Gastrocnemius medialis (tissue), 4 donors: ENCODE data around the gene CHST14. TPM values are rescaled to one million over a fixed set of nuclear protein-coding genes. Genes with fewer than 3 reads are reported as not detected.

Experiments
- ATAC-seq, 2 donors: fragments of 150-250 bp; one replicate each; pipeline ENCODE4 v1.9.1; 2016
- DNase-seq, 2 donors: peaks; one replicate each; pipeline ENCODE4 v3.0.0-alpha.2; 2019
- H3K27ac ChIP-seq, 4 donors: fragments of 200-600 bp; sonication (generic); 1 replicate in 1 of 4; 2 replicates in 3 of 4; pipeline ENCODE4 v1.5.1; 2016 to 2018; ENCODE audit warnings: mild to moderate bottlenecking in 2 of 4, moderate library complexity in 1 of 4
- H3K27me3 ChIP-seq, 3 donors: fragments of 200-600 bp; sonication (generic) in 2 of 3; 1 replicate in 1 of 3; 2 replicates in 2 of 3; pipeline versions ENCODE4 v1.5.1 to v1.6.0; 2016 to 2019; ENCODE audit warnings: mild to moderate bottlenecking in 1 of 3, moderate library complexity in 1 of 3
- H3K36me3 ChIP-seq, 2 donors: fragments of 200-600 bp; sonication (generic) in 1 of 2; one replicate each; pipeline ENCODE4 v1.5.1; 2017 to 2018
- H3K4me1 ChIP-seq, 2 donors: fragments of 200-600 bp; sonication (generic) in 1 of 2; one replicate each; pipeline ENCODE4 v1.5.1; 2016 to 2017; ENCODE audit warnings: mild to moderate bottlenecking in 2 of 2
- H3K4me3 ChIP-seq, 4 donors: fragments of 200-600 bp; sonication (generic) in 3 of 4; 1 replicate in 1 of 4; 2 replicates in 3 of 4; pipeline ENCODE4 v1.5.1; 2016 to 2019; ENCODE audit warnings: mild to moderate bottlenecking in 2 of 4
- H3K9me3 ChIP-seq, 3 donors: fragments of 200-600 bp; sonication (generic) in 2 of 3; 1 replicate in 1 of 3; 2 replicates in 2 of 3; pipeline ENCODE4 v1.5.1; 2016 to 2019
- CTCF ChIP-seq, 5 experiments: fragments of 450-650 bp in 3 of 5; fragments of 200-600 bp in 2 of 5; sonication (generic) in 2 of 5; IDR thresholded peaks in 4 of 5; conservative IDR thresholded peaks in 1 of 5; 1 replicate in 4 of 5; 2 replicates in 1 of 5; pipeline ENCODE4 v1.5.1; 2016 to 2019; ENCODE audit warnings: antibody characterized with exemption in 5 of 5, mild to moderate bottlenecking in 3 of 5, moderate library complexity in 3 of 5
- POLR2A ChIP-seq, 2 donors: fragments of 450-650 bp; IDR thresholded peaks; one replicate each; pipeline ENCODE4 v1.6.1; 2017; ENCODE audit warnings: antibody characterized with exemption in 2 of 2, mild to moderate bottlenecking in 2 of 2, moderate library complexity in 2 of 2
- in situ Hi-C, 4 donors: fragments of 200-750 bp; cut with MboI; loops; one replicate each; pipeline versions ENCODE4 v1.15.0 to v1.8.0; 2017; ENCODE audit warnings: low sequenced_read_pairs in 4 of 4
- intact Hi-C: fragments of 100-400 bp; cut with DNase I; formaldehyde crosslinking; loops from one replicate; pipeline ENCODE4 v1.15.1; 2023; ENCODE audit warnings: low total_unique reads
- total RNA-seq, 4 donors: library from RNA; depleted of rRNA; stranded (reverse); fragments of >200 nt; gene quantifications; one replicate each; pipeline versions ENCODE4 v1.1.0 to v1.2.3, GENCODE V29; 2016

CHST14 gene
- total RNA-seq, 4 donors from 2014 or later = 3.0 to 5.2 (median 3.9) TPM

DNA sequence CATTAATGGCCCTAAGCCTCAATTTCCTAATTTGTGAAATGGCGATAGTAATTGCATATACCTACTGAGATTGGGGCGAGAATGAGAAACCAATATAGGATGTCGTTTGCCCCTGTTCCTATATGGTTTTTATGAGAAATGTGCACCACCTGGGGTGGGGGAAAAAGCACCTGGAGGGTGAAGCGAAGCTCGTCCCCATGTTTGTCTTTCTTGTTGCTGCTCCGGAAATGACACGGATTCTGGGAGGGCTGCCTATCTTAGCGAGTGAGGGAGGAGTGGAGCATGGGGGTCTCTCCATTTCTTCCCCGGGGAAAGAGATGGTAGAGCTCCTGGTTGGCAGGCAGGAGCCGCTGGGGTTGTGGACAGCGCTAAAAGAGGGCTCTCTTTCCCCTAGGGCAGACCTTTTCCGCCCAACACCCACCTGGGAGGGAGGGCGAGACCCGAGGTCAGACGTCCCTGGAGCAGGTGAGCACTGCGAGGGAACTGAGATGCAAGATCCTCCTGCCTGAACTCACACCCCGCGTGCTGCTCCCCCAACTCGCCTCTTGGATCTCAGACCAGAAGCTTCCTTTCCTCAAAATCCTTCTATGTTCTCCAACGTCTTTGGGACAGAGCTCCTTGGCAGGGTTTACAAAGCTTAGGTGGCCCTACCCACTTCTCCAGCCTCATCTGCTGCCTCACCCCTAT, 35.6 kb upstream of the CHST14 start:
- ATAC-seq (no peak), DNase-seq (no peak)
- H3K4me1 ChIP-seq = peaks cover 6 to 17% of the 10 kb centered on the region in 2 donors
- in situ Hi-C loops = no loop called here
- no peak for TF ChIP-seq POLR2A (IDR thresholded peaks at IDR 0.05)
- no peak for TF ChIP-seq CTCF (IDR thresholded peaks at IDR 0.05 in 4 of 5, conservative IDR thresholded peaks at IDR 0.05 in 1 of 5)
- H3K27me3 ChIP-seq = peaks cover 20 to 28% (median 24%) of the 10 kb centered on the region in 3 donors
- intact Hi-C loops = no loop called here
- no peaks in the 10 kb centered on the region for H3K9me3 ChIP-seq
- H3K4me3 ChIP-seq = no peak overlapping the region
- no peaks in the 10 kb centered on the region for H3K36me3 ChIP-seq
- H3K27ac ChIP-seq = no peak overlapping the region

GRCh38 chr15:40435710-40436089, 35.1 kb upstream of the CHST14 start:
- Histone ChIP-seq H3K27ac (no peak overlapping the region), H3K27me3 (peaks cover 20 to 28% (median 24%) of the 10 kb centered on the region in 3 donors), H3K4me3 (peak overlapping the region; percentile 42 to 48 (median 46)), H3K36me3 (no peaks in the 10 kb centered on the region), H3K4me1 (peaks cover 6 to 17% of the 10 kb centered on the region in 2 donors), H3K9me3 (no peaks in the 10 kb centered on the region)
- TF ChIP-seq CTCF (IDR thresholded peaks at IDR 0.05 in 4 of 5, conservative IDR thresholded peaks at IDR 0.05 in 1 of 5) (no peak), POLR2A (IDR thresholded peaks at IDR 0.05) (no peak)
- DNase-seq (no peak), ATAC-seq (no peak)
- intact Hi-C loops = no loop called here
- in situ Hi-C loops = no loop called here

DNA sequence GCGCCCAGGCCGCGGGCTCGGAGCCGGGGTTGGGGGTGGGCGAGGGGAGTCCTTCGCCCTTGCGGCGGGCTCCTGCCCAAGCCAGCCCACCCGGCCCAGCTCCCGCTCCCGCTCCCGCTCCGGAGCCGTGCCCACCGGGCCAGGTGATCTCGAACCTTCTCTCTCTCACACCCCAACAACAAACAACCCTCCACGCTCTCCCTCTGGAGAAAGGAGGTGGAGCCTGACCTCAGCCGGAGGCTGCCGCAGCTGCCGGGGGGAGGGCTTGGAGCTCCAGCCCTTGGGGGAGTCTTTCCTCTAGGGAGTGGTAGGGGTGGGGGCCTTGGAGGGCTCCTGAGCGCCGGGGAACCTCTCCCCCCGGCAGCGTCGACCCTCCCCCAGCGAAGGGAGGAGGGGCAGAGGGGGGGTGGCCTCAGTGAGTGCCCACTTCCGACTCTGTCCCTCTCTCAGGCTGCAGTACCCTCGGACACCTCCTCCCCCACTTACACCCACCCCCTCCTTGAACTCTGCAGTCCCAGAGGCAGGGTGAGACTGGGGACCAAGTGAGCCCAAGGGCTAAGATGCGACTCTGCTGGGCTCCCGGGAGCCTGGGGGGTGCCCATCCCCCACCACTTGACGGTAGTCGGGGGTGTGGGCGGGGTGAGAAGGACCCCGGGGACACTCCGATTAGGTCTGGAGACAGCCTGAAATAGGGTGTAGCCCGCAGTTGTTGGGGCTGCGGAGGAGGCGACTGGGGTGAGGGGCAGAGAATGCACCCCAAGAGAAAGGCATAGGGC, 34.5 kb upstream of the CHST14 start:
- Histone ChIP-seq H3K9me3 (no peaks in the 10 kb centered on the region), H3K27ac (no peak overlapping the region), H3K36me3 (no peaks in the 10 kb centered on the region), H3K27me3 (peaks cover 20 to 28% (median 24%) of the 10 kb centered on the region in 3 donors), H3K4me3 (peak overlapping the region; percentile 42 to 48 (median 46)), H3K4me1 (peaks cover 6 to 17% of the 10 kb centered on the region in 2 donors)
- no peak for TF ChIP-seq POLR2A (IDR thresholded peaks at IDR 0.05)
- in situ Hi-C loops (no loop called here), intact Hi-C loops (no loop called here)
- ATAC-seq (no peak), DNase-seq (no peak)

DNA sequence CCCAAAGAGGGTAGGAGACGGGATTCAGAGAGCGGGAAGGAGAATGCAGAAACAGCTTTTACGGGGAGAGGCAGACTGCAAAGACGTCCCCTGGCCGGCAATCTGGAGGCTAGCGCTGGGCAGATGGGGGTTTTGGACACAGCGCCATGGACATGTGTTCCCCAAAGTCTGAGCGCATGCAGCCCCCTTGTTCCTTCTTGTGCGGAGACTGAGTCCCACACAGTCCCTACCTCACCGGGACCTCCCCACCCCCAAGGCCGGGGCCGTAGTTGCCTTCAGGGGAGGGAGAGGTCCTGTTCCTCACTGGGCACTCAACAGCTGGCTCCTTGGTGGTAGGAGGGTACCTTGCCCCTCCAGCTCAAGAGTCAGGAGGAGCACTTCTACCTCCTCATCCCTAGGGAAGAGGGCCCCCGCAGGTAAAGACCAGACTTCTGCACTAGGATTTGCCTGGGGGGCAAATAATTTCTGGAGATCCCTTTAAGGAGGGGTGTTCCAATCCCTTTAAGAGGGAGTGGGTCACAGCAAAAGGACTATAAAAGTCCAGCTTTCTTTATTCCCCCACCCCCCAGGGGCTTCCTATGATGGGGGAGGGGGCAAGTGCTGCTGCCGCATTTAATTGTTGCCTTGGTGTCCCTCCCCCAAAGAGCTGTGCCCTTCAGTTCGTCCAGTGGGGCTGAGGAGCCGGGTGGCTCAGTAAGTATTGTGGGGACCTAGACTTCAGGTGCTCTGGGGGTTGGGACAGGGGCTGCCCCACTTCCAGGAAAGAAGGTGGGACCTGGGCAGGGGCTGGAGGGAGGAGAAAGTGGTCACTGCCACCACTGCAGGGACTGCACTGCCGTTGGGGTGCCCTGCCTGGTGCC, 33.7 kb upstream of the CHST14 start:
- Histone ChIP-seq H3K4me1 (peaks cover 6 to 17% of the 10 kb centered on the region in 2 donors), H3K4me3 (peak overlapping the region in 3 of 4 donors; percentile 42 to 48 (median 47)), H3K36me3 (no peaks in the 10 kb centered on the region), H3K27ac (no peak overlapping the region), H3K27me3 (peaks cover 20 to 28% (median 24%) of the 10 kb centered on the region in 3 donors), H3K9me3 (no peaks in the 10 kb centered on the region)
- intact Hi-C loops = no loop called here
- DNase-seq = no peak
- ATAC-seq = no peak
- in situ Hi-C loops = no loop called here
- no peak for TF ChIP-seq CTCF (IDR thresholded peaks at IDR 0.05 in 4 of 5, conservative IDR thresholded peaks at IDR 0.05 in 1 of 5)
- no peak for TF ChIP-seq POLR2A (IDR thresholded peaks at IDR 0.05)
